GM21717 (cell line): ENCODE data around the gene PRDM10.
"Not testable (repeated sequence)": the region's sequence is repeated elsewhere in the genome, so short reads cannot be mapped to it uniquely, and the experiment has no call there.

Experiments
- ATAC-seq: cut with Tn5 transposase; IDR thresholded peaks from one replicate; pipeline ENCODE4 v1.9.1; 2021; ENCODE audit warnings: mild to moderate bottlenecking, moderate library complexity; ENCODE audit not compliant: unreplicated experiment

Gene PRDM10

DNA sequence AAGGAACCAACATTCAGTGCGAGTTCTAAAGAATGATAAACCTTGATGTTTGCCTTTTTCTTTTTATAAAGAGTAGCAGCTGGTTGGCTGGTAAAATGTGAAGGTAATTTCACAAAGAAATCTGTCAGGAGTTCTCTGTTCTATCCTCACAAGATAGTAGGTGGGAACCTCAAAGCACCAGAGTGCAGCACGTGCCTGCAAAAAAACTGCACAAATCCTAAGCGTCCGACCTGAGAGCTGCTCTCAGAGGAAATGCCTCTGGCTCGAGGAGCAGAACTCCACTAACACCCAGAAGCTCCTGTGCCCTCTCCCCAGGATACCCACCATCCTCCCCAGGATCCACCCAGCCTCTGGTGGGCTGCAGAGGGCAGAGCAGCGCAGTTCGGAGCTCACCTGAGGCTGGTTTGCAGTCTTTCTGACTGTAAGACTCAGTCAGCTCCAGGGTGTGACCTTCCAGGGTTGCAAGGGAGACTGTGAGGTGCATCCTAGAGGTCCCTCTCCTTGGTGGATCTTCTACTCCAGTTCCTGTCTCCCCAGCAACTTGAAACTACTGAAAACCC, 23.5 kb downstream of the PRDM10 start:
- ATAC-seq, result no peak

DNA sequence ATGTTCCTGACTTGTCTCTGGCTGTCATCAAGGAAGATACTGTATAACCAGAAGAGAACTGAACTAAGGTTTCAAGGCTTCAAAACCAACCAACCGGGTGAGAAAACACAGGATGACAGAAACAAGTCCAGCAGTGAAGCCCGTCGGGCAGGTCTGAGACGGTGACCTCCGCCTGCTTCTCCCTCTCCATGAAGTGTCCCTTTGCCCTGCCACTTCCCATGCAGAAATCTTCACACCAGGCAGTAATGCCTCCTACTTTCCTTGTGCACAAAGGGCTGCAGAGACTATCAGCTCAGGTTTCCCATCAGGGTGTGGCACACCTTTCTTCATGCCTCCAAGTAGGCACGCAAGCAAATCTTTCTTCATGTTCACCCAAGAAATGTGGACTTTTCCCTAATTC, 24.2 kb downstream of the PRDM10 start:
- ATAC-seq, result no peak

DNA sequence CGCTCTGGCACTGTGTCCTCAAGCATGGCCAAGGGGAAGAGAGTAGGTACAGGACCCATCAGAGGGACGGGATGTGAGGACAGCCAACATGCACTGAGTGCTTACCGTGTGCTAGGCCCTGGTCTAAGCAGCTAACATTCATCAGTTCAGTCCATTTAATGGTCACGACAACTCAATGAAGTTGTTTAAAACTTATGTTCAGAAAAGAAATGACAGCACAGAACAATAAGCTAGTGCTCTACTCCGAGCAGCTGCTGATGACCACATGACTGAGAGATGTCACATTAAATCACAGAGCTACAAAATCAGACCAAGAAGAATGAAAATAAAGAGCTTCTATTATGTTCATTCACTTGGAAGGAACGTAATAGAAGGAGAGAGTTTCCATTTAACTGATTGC, 26.3 kb downstream of the PRDM10 start:
- ATAC-seq, result no peak

DNA sequence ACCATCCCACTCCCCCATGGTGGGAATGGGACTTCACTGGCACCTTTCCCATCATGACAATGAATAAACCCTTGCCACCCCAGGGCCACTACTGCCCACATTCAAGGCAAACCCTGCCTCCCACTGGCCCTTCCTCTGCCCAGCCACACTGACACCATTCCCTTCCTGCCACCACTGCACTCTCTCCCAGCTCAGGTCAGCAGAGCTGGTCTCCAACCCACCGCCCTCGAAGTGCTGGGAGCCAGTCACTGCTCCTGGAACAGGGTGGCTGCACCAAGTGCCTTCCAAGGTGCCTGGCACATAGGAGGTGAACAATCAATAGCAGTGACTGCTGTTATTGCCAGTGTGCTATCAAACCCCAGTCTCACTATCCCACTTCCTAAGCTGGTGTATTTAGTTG, 27.1 kb downstream of the PRDM10 start:
- ATAC-seq, result no peak

DNA sequence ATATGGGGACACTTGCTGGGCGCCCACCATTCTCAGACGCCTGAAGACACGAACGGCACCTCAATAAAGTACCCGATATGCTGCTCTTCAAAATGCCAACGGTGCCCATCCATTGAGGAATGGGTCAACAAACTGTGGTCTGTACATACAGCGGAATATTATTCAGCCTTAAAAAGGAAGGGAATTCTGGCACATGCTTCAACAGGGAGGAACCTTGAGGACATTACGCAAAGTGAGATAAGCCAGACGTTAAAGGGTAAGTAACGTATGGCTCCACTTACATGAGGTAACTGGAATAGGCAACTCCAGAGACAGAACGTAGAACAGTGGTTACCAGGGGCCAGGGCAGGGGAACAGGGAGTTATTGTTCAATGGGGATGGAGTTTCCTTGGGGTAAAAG, 28.0 kb downstream of the PRDM10 start:
- ATAC-seq, result no peak

DNA sequence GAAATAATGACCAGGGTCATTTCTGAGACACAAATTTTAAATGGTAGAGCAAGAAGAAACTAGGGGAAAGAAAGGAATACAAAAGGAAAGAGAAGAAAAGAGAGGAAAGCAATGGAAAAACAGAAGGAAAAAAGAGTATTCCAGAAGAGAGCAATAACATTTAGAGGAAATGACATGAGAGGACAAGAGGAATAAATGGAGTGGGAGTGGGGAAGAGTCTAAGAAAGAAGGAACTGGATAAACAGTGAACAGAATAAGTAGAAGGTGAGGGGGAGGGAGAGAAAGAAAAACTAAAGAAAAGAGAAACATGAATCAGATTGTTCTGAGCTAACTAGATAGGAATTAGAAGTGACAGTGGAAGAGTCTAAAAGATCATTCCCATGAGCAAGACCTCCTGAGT, 28.4 kb downstream of the PRDM10 start:
- no peak for ATAC-seq

DNA sequence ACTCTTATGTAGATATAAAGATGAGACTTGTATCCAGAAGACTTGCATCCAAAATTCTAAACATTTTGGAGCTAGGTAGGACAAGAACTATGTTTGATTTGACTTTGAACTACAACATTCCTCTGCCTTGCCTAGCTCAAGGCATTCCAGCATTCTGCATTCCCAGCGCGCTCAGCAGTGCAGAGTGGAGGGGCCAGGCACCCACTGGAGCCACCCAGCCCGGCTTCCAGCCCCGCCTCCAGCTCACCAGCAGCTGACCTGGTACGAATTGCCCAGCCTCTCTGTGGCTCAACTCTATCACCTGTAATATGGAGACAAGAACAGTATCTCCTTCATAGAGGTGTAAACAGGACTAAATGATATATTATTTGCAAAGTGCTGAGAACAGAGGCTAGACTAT, 28.8 kb downstream of the PRDM10 start:
- no peak for ATAC-seq

DNA sequence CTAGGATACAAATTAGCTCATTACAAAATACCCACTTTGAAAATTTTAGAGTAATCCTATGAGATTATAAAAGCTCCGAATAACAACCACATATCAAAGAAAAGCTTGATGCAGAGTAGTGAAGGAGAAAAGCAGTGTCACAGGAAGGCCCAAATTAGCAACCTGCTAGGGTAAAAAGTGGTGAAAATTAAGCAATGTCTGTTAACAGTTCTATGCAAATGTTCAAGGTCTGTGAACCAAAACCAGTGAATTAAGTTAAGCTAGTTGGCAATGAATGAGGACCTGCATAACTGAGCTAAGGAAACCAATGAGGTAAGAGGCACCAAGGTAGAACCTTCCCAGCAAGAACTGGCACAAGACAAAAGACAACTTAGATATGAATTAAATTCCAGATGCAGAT, 29.6 kb downstream of the PRDM10 start:
- ATAC-seq, result peak; percentile 89

DNA sequence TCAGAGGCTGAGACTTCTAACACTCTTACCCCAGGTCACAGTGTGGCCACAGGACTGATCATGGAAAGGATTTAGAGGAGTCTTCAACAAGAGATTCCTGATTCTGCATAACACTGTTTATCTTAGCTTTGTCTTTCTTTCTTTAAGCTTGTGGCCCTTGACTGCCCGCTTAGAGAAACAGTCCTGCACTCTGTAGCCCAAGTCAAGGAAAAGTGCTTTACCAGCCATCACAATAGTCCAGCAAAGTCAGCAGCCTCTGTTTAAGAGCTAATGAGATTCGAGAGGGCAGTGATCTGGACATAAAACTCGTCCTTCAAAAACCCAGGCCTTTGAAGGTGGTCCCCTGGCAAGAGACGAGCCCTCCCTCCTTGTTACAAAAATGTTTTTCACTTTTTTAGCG, 30.0 kb downstream of the PRDM10 start:
- no peak for ATAC-seq

DNA sequence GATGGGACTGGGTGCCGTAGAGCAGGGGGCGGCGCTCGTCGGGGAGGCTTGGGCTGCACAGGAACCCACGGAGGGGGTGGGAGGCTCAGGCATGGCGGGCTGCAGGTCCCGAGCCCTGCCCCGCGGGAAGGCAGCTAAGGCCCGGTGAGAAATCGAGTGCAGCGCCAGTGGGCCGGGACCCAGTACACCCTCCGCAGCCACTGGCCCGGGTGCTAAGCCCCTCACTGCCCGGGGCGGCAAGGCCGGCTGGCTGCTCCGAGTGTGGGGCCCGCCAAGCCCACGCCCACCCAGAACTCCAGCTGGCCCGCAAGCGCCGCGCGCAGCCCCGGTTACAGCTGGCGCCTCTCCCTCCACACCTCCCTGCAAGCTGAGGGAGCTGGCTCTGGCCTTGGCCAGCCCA, 30.8 kb downstream of the PRDM10 start:
- not testable (repeated sequence) for ATAC-seq

DNA sequence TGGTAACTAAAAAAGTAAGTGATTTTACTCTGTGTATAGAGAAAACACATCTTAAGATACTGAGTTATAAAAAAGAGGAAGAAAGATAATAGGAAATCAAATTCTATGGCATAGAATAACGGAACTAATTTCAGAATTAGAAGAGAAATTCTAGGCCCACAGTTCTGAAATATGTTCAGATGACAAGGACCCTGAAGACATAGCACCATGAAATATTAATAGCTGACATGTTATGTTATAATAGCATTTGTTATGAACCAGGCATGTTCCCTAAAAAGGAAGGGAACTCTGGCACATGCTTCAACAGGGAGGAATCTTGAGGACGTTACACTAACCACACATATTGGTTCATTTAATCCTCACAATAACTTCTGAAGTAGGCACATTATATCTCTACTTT, 32.7 kb downstream of the PRDM10 start:
- no peak for ATAC-seq

DNA sequence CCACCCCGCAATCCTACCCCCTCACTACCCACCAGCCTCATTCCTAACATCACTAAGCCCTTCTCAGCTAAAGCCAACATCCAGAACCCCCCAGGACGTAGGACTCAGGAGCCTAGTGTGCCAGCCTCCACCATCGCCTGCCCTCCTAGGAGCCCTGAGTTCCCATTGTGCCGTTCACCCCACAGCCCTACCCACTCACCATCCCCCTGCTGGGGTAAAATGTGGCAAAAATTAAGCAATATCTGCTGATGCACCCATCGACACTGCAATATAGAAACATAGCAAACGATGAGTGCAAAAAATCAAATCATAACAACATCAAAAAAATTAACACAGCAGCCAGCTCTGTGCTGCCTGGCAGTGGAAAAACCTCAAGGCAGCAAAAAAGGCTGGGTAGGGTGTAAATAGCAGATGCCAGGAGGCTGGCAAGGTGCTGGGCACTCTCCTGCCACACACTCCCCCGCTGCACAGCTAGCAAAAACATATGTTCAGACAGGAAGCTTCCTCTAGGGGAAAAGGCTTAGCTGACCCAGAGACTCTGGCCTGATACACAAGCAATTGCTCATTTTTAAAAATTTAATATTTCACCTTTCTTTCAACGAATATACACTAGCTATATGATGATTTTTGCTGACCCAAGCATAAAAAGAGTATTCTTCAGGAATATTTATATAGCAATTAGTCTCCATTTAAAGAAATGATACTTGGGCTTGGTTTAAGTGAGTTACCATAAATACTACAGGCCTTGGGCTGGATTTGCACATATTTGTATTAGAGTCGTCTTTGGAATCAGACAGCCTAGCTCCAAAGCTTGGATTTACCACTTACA, 33.8 kb downstream of the PRDM10 start:
- ATAC-seq, result no peak

DNA sequence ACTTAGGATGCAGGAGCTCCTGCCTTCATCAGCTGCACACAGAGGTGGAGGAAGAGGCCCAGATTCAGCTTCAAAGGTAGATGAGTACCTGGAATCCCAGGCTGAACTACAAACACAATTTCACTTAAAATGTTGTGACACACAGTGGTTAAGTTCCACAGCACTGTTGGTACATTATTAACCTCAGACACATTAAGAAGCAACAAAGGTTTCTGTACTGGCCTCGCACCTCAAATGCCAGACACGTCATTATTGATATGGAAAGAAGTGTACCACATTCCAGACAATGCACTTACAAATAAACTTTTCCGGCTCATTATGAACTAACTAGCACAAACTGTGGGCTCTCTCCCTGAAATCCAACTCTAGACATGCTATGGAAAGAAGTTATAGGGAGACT, 34.6 kb downstream of the PRDM10 start:
- no peak for ATAC-seq

DNA sequence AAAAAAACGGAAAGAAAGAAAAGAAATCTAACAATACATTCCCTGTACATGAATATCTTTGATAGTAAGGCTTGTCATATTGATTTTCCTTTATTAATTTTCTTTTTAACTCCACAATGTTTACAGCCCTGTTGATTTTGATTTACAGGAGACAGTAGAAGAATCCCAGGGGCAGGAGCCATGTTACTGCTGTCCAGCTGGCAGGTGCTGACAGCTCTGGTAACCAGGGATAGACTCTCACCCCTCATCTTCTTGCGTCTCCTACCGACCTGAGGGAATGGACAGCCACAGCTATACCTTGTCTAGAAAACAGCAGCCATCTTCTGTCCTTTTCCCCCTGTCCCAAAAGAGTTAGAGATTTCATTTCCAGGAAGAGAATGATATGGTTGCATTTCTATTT, 37.4 kb downstream of the PRDM10 start:
- no peak for ATAC-seq

DNA sequence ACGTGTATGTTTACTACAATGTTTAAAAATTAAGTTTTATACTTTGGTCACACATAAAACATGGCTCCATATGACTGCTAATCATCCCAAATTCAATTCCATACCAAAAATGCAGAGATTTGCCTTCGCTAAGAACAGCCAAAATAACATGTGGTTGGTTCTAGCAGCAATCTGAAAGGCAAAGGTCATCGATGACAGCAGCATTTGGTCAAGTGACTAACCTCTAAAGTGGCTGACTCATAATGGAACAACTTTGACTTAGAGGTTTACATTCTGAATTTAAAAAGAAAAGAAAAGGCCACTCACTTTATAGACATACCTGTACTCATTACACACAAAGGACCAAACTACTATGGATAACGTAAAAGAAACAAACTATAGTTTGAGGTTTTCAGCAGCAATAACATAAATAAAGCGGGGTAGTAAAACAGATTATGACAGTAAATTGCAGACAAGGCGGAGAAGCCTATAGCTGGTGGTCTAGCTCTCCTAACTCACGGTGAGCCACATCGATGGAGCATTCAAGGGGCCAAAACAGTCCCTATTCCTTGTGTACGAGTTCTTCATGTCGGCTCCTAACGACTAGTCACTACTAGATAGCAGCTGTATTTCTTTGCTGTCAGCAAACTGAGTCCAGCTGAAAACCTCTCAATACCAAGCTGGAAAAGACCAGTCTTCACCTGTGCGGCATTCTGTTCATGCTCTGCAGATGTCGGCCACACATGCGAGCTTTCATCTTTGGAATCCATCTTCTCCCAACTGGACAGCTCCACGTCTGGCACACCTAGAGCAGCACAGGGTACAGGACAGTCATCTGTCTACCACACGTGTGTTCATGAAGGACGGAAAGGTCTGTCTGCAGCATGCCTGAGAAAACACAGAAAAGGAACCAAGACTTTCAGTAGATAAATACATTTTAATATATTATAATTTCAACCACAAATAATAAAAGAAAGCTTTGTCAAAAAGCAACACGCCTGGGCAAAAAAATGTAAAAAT, 42.1 kb downstream of the PRDM10 start:
- peak; percentile 88 for ATAC-seq

DNA sequence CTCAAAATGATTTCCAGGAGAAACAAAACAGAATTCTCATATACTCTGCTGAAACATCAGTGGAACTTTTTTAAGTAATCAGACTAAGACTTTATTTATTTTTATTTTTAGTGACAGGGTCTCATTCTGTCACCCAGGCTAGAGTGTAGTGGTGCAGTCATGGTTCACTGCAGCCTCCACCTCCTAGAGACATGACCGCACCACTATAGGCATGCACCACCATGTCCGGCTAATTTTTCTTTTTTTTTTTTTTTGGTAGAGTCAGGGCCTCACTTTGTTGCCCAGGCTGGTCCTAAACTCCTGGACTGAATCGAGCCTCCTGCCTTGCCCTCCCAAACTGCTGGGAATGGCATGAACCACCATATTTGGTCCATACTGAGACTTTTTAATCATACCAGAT, 42.9 kb downstream of the PRDM10 start:
- no peak for ATAC-seq

DNA sequence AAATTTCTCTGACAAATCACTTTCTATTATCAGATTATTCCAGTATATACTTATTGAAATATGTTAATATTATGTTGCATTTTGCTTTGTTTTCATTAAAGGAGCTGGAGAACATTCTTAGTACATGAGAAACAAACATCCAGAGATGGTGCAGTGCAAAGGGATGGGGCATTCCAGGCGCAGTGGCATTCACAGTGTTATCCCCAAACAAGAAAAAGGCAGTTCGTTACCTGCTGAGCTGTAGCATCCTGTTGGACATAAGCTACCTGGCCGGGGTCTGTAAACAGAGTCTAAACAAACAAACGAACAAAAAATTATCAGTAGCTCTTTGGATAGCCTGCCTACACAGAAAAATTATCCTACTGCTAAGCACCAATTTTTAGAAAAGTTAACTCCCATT, 47.4 kb downstream of the PRDM10 start:
- ATAC-seq, result no peak

DNA sequence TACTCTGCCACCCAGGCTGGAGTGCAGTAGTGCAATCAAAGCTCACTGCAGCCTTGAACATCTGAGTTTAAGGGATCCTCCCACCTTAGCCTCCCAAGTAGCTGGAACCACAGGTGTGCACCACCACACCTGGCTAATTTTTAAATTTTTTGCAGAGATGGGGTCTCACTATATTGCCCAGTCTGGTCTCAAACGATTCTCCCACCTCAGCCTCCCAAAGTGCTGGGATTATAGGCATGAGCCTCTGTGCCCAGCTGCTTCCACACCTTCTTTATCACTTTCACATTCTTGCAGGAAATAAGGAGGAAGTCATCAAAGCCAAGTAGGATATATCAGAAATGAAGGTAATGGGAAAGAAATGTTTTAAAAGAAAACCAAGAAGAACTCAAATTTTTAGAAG, 47.9 kb downstream of the PRDM10 start:
- not testable (repeated sequence) for ATAC-seq

DNA sequence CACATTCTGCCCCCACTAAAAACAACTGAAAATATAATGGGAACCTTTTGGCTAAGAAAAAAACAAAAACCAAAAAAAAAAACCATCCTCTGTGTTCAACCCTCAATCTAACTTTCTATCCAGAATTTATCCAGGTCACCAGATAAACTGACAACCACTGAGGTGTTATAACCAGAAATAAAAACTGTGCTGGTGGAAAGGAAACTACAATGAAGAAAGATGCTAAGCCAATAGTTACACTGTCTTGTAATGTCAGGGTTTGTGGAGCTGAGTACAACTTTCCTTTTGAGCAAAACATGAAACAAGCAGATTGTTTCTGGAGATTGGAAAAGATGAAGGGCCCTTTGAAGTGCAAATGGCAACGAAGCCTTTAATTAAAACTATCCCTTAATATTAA, 50.8 kb downstream of the PRDM10 start:
- no peak for ATAC-seq

DNA sequence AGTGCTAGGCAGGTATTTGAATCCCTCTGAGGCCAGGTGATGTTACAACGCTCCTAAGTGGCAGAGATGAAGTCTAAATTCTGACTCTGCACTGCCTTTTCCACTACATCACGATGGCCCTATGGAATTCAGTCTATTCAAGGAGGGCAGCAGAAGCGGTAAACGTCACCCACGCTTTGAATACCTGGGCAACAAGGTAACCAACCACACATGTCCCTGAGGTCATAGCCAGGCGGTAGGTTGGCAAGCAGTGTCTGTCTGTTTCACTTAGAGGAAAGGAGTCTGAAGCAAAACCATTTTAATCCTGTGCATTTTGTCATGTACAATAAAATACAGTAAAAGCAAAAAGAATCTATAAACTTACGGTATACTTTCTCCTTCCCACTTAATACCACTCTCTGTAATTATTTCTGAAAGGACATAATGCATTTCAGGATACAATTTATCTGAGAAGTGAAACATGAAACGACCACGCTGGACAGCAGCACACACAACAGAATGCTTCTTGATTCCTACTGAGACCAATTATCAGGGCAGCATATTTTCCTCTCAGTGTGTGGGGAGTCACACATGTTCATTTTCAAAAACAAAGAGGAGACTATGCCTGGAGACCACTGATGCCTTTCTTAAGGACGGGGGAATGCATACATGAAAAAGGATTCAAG, 51.3 kb downstream of the PRDM10 start:
- ATAC-seq, result no peak
